Smooth muscle cell (in vitro differentiated cells): ENCODE measurements around the gene GABRG3. TPM values are rescaled to one million over a fixed set of nuclear protein-coding genes. Genes with fewer than 3 reads are reported as not detected.

Experiments
- DNase-seq: peaks from one replicate; lab custom pipeline; 2025; ENCODE audit not compliant: unreplicated experiment; lab: John Stamatoyannopoulos, UW
- H2AFZ ChIP-seq: fragments of 200-600 bp; sonication (generic); 2 replicates; pipeline ENCODE4 v1.6.0; 2016; ENCODE audit warnings: antibody characterized with exemption, low read depth, mild to moderate bottlenecking
- H3F3A ChIP-seq: fragments of 200-600 bp; sonication (generic); 2 replicates; pipeline ENCODE4 v1.6.0; 2017; ENCODE audit warnings: antibody characterized with exemption, low read depth
- H3K27ac ChIP-seq: fragments of 200-600 bp; sonication (generic); 2 replicates; pipeline ENCODE4 v1.5.1; 2016; ENCODE audit warnings: low read depth, mild to moderate bottlenecking
- H3K27me3 ChIP-seq: fragments of 200-600 bp; sonication (generic); 2 replicates; pipeline ENCODE4 v1.6.1; 2016; ENCODE audit warnings: low read depth, mild to moderate bottlenecking
- H3K36me3 ChIP-seq: fragments of 200-600 bp; sonication (generic); 2 replicates; pipeline ENCODE4 v1.5.1; 2016; ENCODE audit warnings: low read depth
- H3K4me1 ChIP-seq: fragments of 200-600 bp; sonication (generic); 2 replicates; pipeline ENCODE4 v1.5.1; 2016; ENCODE audit warnings: low read depth
- H3K4me2 ChIP-seq: fragments of 200-600 bp; sonication (generic); 2 replicates; pipeline ENCODE4 v1.6.0; 2016; ENCODE audit warnings: mild to moderate bottlenecking
- H3K4me3 ChIP-seq: fragments of 200-600 bp; sonication (generic); 2 replicates; pipeline ENCODE4 v1.5.1; 2016; ENCODE audit warnings: mild to moderate bottlenecking
- H3K79me2 ChIP-seq: fragments of 200-600 bp; sonication (generic); 2 replicates; pipeline ENCODE4 v1.6.0; 2016; ENCODE audit warnings: low read depth, mild to moderate bottlenecking
- H3K9ac ChIP-seq: fragments of 200-600 bp; sonication (generic); 2 replicates; pipeline ENCODE4 v1.6.0; 2016; ENCODE audit warnings: low read depth
- H3K9me3 ChIP-seq: fragments of 200-600 bp; sonication (generic); replicated peaks from 2 replicates; pipeline ENCODE4 v1.5.1; 2016; ENCODE audit warnings: low read depth
- H4K20me1 ChIP-seq: fragments of 200-600 bp; sonication (generic); 2 replicates; pipeline ENCODE4 v1.6.0; 2016; ENCODE audit warnings: low read depth
- CTCF ChIP-seq: fragments of 200-600 bp; sonication (generic); IDR thresholded peaks from 2 replicates; pipeline ENCODE4 v1.5.1; 2017; ENCODE audit warnings: borderline replicate concordance, mild to moderate bottlenecking, antibody characterized with exemption; ENCODE audit not compliant: insufficient read depth, poor library complexity, severe bottlenecking
- WGBS: methylation state at CpG from one replicate; pipeline ENCODE4 v1.1.7; 2016; ENCODE audit warnings: low lambda C conversion rate; 5-methylcytosine and 5-hydroxymethylcytosine counted together
- polyA plus RNA-seq: library from polyadenylated mRNA; unstranded; fragments of >200 nt; fragmentation: Nextera tagmentation; extraction: Ambion mirVana; gene quantifications from 2 replicates; pipeline ENCODE4 v1.2.1, GENCODE V29; 2016
- total RNA-seq: library from RNA; depleted of rRNA; stranded (reverse); fragments of >200 nt; gene quantifications from 2 replicates; pipeline ENCODE4 v1.2.3, GENCODE V29; 2014

Gene GABRG3
- total and polyA plus RNA-seq, 2 experiments from 2014 or later = under 0.01 TPM; not detected in 1

DNA sequence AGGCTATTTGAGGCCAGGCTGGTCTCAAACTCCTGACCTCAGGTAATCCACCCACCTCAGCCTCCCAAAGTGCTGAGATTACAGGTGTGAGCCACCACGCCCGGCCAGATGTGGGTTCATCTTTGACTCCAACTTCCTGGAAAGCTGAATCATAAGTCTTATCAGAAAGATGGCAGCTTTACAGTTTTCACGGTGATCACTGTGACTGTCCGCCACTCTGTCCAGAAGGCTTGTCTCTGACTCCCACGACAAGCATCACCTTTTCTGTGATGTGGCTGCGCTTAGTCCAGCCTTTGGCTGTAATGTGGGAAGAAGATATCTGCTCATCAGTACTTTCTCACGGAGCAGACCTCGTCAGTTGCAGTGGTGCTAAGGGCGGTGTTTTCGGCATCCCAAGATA lies 527.7 kb downstream of the GABRG3 start:
- WGBS = 90% methylated on average over 10 of the region's 10 CpGs
- TF ChIP-seq CTCF = no peak
- no peak overlapping the region for H3K4me3 ChIP-seq
- no peaks in the 10 kb centered on the region for H3K9me3 ChIP-seq
- H3K4me1 ChIP-seq = peaks cover 11% of the 10 kb centered on the region
- H3K79me2 ChIP-seq = no peaks in the 10 kb centered on the region
- no peak for DNase-seq
- H3K4me2 ChIP-seq = no peak overlapping the region
- no peaks in the 10 kb centered on the region for H3K36me3 ChIP-seq
- H3K27me3 ChIP-seq = no peaks in the 10 kb centered on the region
- no peaks in the 10 kb centered on the region for H3F3A ChIP-seq
- no peaks in the 10 kb centered on the region for H4K20me1 ChIP-seq
- H3K27ac ChIP-seq = no peak overlapping the region
- H2AFZ ChIP-seq = no peak overlapping the region
- no peak overlapping the region for H3K9ac ChIP-seq

- Histone ChIP-seq H3K4me1 (peaks cover 11% of the 10 kb centered on the region), H3K4me2 (no peak overlapping the region), H3K27me3 (no peaks in the 10 kb centered on the region), H3K27ac (no peak overlapping the region), H3K4me3 (no peak overlapping the region), H2AFZ (no peak overlapping the region), H3F3A (no peaks in the 10 kb centered on the region), H3K79me2 (no peaks in the 10 kb centered on the region), H4K20me1 (no peaks in the 10 kb centered on the region), H3K9ac (no peak overlapping the region), H3K36me3 (no peaks in the 10 kb centered on the region), H3K9me3 (no peaks in the 10 kb centered on the region)
- no peak for DNase-seq
- WGBS = 91% methylated on average over 4 of the region's 4 CpGs
- TF ChIP-seq CTCF = no peak
These were observed 528.2 kb downstream of the GABRG3 start for GRCh38 chr15:27499191-27499590.

GRCh38 chr15:27499719-27500118 lies 528.7 kb downstream of the GABRG3 start:
- H3K9ac ChIP-seq = no peak overlapping the region
- H3K9me3 ChIP-seq = no peaks in the 10 kb centered on the region
- H3F3A ChIP-seq = no peaks in the 10 kb centered on the region
- H3K27ac ChIP-seq = no peak overlapping the region
- no peak overlapping the region for H3K4me3 ChIP-seq
- no peaks in the 10 kb centered on the region for H4K20me1 ChIP-seq
- H3K79me2 ChIP-seq = no peaks in the 10 kb centered on the region
- H2AFZ ChIP-seq = no peak overlapping the region
- DNase-seq = no peak
- 68% methylated on average over 6 of the region's 6 CpGs for WGBS
- no peak overlapping the region for H3K4me2 ChIP-seq
- H3K4me1 ChIP-seq = peaks cover 11% of the 10 kb centered on the region
- no peaks in the 10 kb centered on the region for H3K36me3 ChIP-seq
- TF ChIP-seq CTCF = no peak
- H3K27me3 ChIP-seq = no peaks in the 10 kb centered on the region

DNA sequence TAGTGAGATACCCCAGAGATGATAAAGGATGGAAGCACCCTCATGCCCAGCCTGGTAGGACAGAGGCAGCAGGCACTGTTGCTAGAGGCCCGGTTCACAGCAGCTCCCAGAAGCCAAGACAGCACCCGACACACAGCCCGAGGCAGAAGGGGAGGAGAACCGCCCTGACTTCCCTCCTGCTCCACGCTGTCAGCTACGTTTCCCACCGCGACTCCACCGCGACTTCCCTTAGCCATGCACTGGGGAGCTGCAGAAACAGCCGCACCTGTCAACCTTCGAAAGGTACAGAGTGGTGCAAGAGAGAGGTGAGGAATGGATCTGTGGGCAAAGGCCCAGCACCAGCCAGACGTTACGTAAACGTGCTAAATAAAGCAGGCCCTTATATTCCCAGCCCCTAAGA lies 529.2 kb downstream of the GABRG3 start:
- TF ChIP-seq CTCF = no peak
- no peaks in the 10 kb centered on the region for H3K79me2 ChIP-seq
- H3K27ac ChIP-seq = no peak overlapping the region
- H4K20me1 ChIP-seq = no peaks in the 10 kb centered on the region
- no peaks in the 10 kb centered on the region for H3F3A ChIP-seq
- no peaks in the 10 kb centered on the region for H3K36me3 ChIP-seq
- no peak overlapping the region for H3K9ac ChIP-seq
- no peaks in the 10 kb centered on the region for H3K9me3 ChIP-seq
- H3K27me3 ChIP-seq = no peaks in the 10 kb centered on the region
- no peak overlapping the region for H3K4me2 ChIP-seq
- no peak for DNase-seq
- H3K4me1 ChIP-seq = peaks cover 11% of the 10 kb centered on the region
- no peak overlapping the region for H2AFZ ChIP-seq
- no peak overlapping the region for H3K4me3 ChIP-seq
- 92% methylated on average over 15 of the region's 15 CpGs for WGBS
